H1 (cell line): Measurements from ENCODE around the gene ADCY1. TPM values are rescaled to one million over a fixed set of nuclear protein-coding genes. Genes with fewer than 3 reads are reported as not detected.
A peak's percentile ranks its signal among the peaks of the same experiment; 100 is the strongest.

Source experiments
- CTCF ChIA-PET: fragments of 300-600 bp; sonication (Branson Sonifier 250); formaldehyde crosslinking; loops from one replicate; lab custom pipeline; 2021; ENCODE audit not compliant: partially characterized antibody; lab: Charles Lee
- POLR2A ChIA-PET: fragments of 300-600 bp; sonication (Branson Sonifier 250); formaldehyde crosslinking; loops from one replicate; lab custom pipeline; 2021; ENCODE audit warnings: inconsistent platforms; ENCODE audit not compliant: partially characterized antibody; lab: Charles Lee
- DNase-seq, 2 experiments: peaks; one replicate each; pipeline versions ENCODE4 v3.0.0 to v3.0.0-alpha.2; 2010 to 2022; ENCODE audit warnings: low spot score in 2 of 2, low read depth in 1 of 2, mixed read lengths in 1 of 2
- FAIRE-seq: peaks from 2 replicates; lab custom pipeline; 2011; peaks lifted over from hg19 to GRCh38; lab: Jason Lieb, UNC
- H2AFZ ChIP-seq: 2 replicates; pipeline ENCODE4 v1.8.1; 2012; ENCODE audit warnings: low read length, inconsistent platforms
- H2AK5ac ChIP-seq: 2 replicates; pipeline ENCODE4 v1.6.1; 2013; ENCODE audit warnings: low read depth, low read length
- H2BK120ac ChIP-seq: replicated peaks from 2 replicates; pipeline ENCODE3; 2013; ENCODE audit warnings: low read depth, low read length, inconsistent platforms
- H2BK12ac ChIP-seq: 2 replicates; pipeline ENCODE4 v1.6.1; 2013; ENCODE audit warnings: low read depth, low read length
- H2BK15ac ChIP-seq: 2 replicates; pipeline ENCODE4 v1.6.1; 2013; ENCODE audit warnings: low read length
- H2BK20ac ChIP-seq: 2 replicates; pipeline ENCODE4 v1.6.1; 2013; ENCODE audit warnings: low read length
- H2BK5ac ChIP-seq: 2 replicates; pipeline ENCODE4 v1.6.1; 2013; ENCODE audit warnings: low read depth, low read length
- H3K14ac ChIP-seq: 2 replicates; pipeline ENCODE4 v1.6.1; 2013; ENCODE audit warnings: inconsistent platforms; ENCODE audit not compliant: insufficient read length
- H3K18ac ChIP-seq: 2 replicates; pipeline ENCODE4 v1.6.1; 2013; ENCODE audit warnings: low read length; ENCODE audit errors: extremely low read depth
- H3K23ac ChIP-seq: 2 replicates; pipeline ENCODE4 v1.6.1; 2013; ENCODE audit warnings: inconsistent platforms; ENCODE audit not compliant: insufficient read length
- H3K23me2 ChIP-seq: 2 replicates; pipeline ENCODE4 v1.6.1; 2013; ENCODE audit warnings: low read depth, low read length
- H3K27ac ChIP-seq: 2 replicates; pipeline ENCODE4 v1.6.1; 2011; ENCODE audit warnings: low read depth, low read length, inconsistent platforms
- H3K27me3 ChIP-seq, 4 experiments: replicated peaks in 1 of 4; 1 replicate in 1 of 4; 2 replicates in 3 of 4; pipeline versions ENCODE4 v1.6.1 to v1.8.1; 2011 to 2013; ENCODE audit warnings: low read length in 3 of 4, mild to moderate bottlenecking in 3 of 4, inconsistent platforms in 2 of 4, mixed read lengths in 2 of 4, moderate library complexity in 1 of 4; ENCODE audit not compliant: control insufficient read depth in 3 of 4, insufficient read depth in 3 of 4; ENCODE audit errors: extremely low read depth in 1 of 4
- H3K36me3 ChIP-seq, 4 experiments: 2 replicates each; pipeline versions ENCODE4 v1.6.1 to v1.8.1; 2011 to 2013; ENCODE audit warnings: mild to moderate bottlenecking in 4 of 4, low read length in 3 of 4, moderate library complexity in 2 of 4, control low read depth in 1 of 4, inconsistent platforms in 1 of 4; ENCODE audit not compliant: insufficient read depth in 4 of 4, control insufficient read depth in 2 of 4
- H3K4ac ChIP-seq: replicated peaks from 2 replicates; pipeline ENCODE3; 2013; ENCODE audit warnings: low read length, low read depth, mixed read lengths, inconsistent platforms; ENCODE audit not compliant: insufficient read length
- H3K4me1 ChIP-seq, 4 experiments: replicated peaks in 1 of 4; 1 replicate in 1 of 4; 2 replicates in 3 of 4; pipeline versions ENCODE4 v1.6.1 to v1.8.1; 2011 to 2013; ENCODE audit warnings: low read length in 3 of 4, inconsistent platforms in 2 of 4, mixed read lengths in 1 of 4; ENCODE audit not compliant: insufficient read depth in 4 of 4, control insufficient read depth in 3 of 4
- H3K4me2 ChIP-seq, 2 experiments: 2 replicates each; pipeline versions ENCODE4 v1.6.1 to v1.8.1; 2011 to 2013; ENCODE audit warnings: low read depth in 2 of 2, low read length in 2 of 2, control low read depth in 1 of 2, inconsistent platforms in 1 of 2, mild to moderate bottlenecking in 1 of 2; ENCODE audit not compliant: insufficient read depth in 1 of 2
- H3K4me3 ChIP-seq, 4 experiments: fragments of 200-600, 300-600 bp in 1 of 4; sonication (generic), shearing (Covaris generic), sonication (Bioruptor Twin) in 1 of 4; 2 replicates each; pipeline versions ENCODE4 v1.5.1 to v1.8.1; 2011 to 2016; ENCODE audit warnings: low read length in 4 of 4, low read depth in 3 of 4, control low read depth in 2 of 4, inconsistent platforms in 2 of 4, mild to moderate bottlenecking in 2 of 4, mixed read lengths in 1 of 4, moderate library complexity in 1 of 4; ENCODE audit not compliant: insufficient read depth in 2 of 4; ENCODE audit errors: extremely low read depth in 1 of 4
- H3K56ac ChIP-seq: replicated peaks from 2 replicates; pipeline ENCODE3; 2013; ENCODE audit warnings: low read depth, mild to moderate bottlenecking, mixed read lengths, low read length, inconsistent platforms; ENCODE audit not compliant: insufficient read length
- H3K79me1 ChIP-seq: 2 replicates; pipeline ENCODE4 v1.6.1; 2013; ENCODE audit warnings: low read depth, low read length, control low read depth
- H3K79me2 ChIP-seq, 2 experiments: 2 replicates each; pipeline versions ENCODE4 v1.6.1 to v1.8.1; 2012 to 2013; ENCODE audit warnings: low read length in 2 of 2, mild to moderate bottlenecking in 2 of 2, inconsistent platforms in 1 of 2; ENCODE audit not compliant: insufficient read depth in 2 of 2, control insufficient read depth in 1 of 2
- H3K9ac ChIP-seq, 4 experiments: replicated peaks in 1 of 4; 1 replicate in 1 of 4; 2 replicates in 3 of 4; pipeline versions ENCODE4 v1.6.1 to v1.8.1; 2011 to 2013; ENCODE audit warnings: low read depth in 3 of 4, low read length in 3 of 4, control low read depth in 2 of 4, mild to moderate bottlenecking in 2 of 4, moderate library complexity in 2 of 4, inconsistent platforms in 1 of 4; ENCODE audit errors: extremely low read depth in 1 of 4
- H3K9me3 ChIP-seq, 2 experiments: 2 replicates each; pipeline versions ENCODE4 v1.6.1 to v1.8.1; 2012 to 2013; ENCODE audit warnings: mild to moderate bottlenecking in 2 of 2, moderate library complexity in 2 of 2, control low read depth in 1 of 2, inconsistent platforms in 1 of 2, low read depth in 1 of 2, low read length in 1 of 2, mixed read lengths in 1 of 2; ENCODE audit not compliant: insufficient read depth in 2 of 2
- H4K20me1 ChIP-seq, 2 experiments: replicated peaks in 1 of 2; 2 replicates each; pipeline versions ENCODE3 to v1.8.1; 2011 to 2013; ENCODE audit warnings: inconsistent platforms in 2 of 2, low read length in 2 of 2, mild to moderate bottlenecking in 1 of 2; ENCODE audit not compliant: insufficient read depth in 2 of 2, control insufficient read depth in 1 of 2
- H4K5ac ChIP-seq: 2 replicates; pipeline ENCODE4 v1.6.1; 2013; ENCODE audit warnings: low read length, low read depth, mixed read lengths, inconsistent platforms; ENCODE audit not compliant: insufficient read length
- H4K8ac ChIP-seq: 2 replicates; pipeline ENCODE4 v1.8.0; 2013; ENCODE audit warnings: mild to moderate bottlenecking, moderate library complexity, low read length, inconsistent platforms; ENCODE audit not compliant: insufficient read depth; ENCODE audit errors: extremely low read depth
- H4K91ac ChIP-seq: replicated peaks from 2 replicates; pipeline ENCODE3; 2013; ENCODE audit warnings: low read length, mixed read lengths, inconsistent platforms; ENCODE audit not compliant: insufficient read length
- ATF2 ChIP-seq: IDR thresholded peaks from 2 replicates; pipeline ENCODE4 v1.6.1; 2012; ENCODE audit warnings: low read length, inconsistent platforms
- CEBPB ChIP-seq: IDR thresholded peaks from 2 replicates; pipeline ENCODE4 v1.6.1; 2012; ENCODE audit warnings: low read depth, low read length
- CHD1 ChIP-seq: IDR thresholded peaks from 2 replicates; pipeline ENCODE4 v1.6.1; 2012; ENCODE audit warnings: low read depth, low read length, improper control_type of control experiment
- CREB1 ChIP-seq: IDR thresholded peaks from 2 replicates; pipeline ENCODE4 v1.6.1; 2012; ENCODE audit warnings: inconsistent platforms
- E2F6 ChIP-seq: IDR thresholded peaks from 2 replicates; pipeline ENCODE4 v1.6.1; 2012; ENCODE audit warnings: inconsistent platforms
- MAX ChIP-seq: IDR thresholded peaks from 2 replicates; pipeline ENCODE4 v1.6.1; 2012; ENCODE audit warnings: inconsistent platforms
- POLR2A ChIP-seq, 2 experiments: IDR thresholded peaks; 1 replicate in 1 of 2; 2 replicates in 1 of 2; pipeline ENCODE4 v1.6.1; 2011; ENCODE audit warnings: low read depth in 2 of 2, low read length in 2 of 2, mild to moderate bottlenecking in 2 of 2; ENCODE audit errors: control extremely low read depth in 1 of 2
- RXRA ChIP-seq: IDR thresholded peaks from 2 replicates; pipeline ENCODE4 v1.6.1; 2011; ENCODE audit warnings: low read depth, mild to moderate bottlenecking, low read length, moderate library complexity; ENCODE audit not compliant: insufficient read depth
- SAP30 ChIP-seq: fragments of 300-600 bp; sonication (generic); IDR thresholded peaks from 2 replicates; pipeline ENCODE4 v1.7.1; 2012; ENCODE audit warnings: low read length, moderate library complexity, mild to moderate bottlenecking, inconsistent platforms; ENCODE audit not compliant: insufficient read depth, insufficient replicate concordance
- SIRT6 ChIP-seq: IDR thresholded peaks from one replicate; pipeline ENCODE4 v1.7.1; 2012; ENCODE audit warnings: low read length, inconsistent platforms
- SP2 ChIP-seq: IDR thresholded peaks from 2 replicates; pipeline ENCODE4 v1.6.1; 2012; ENCODE audit warnings: mild to moderate bottlenecking, low read length, inconsistent platforms
- TAF7 ChIP-seq: optimal IDR thresholded peaks from 2 replicates; pipeline ENCODE3; 2011; ENCODE audit warnings: low read depth, mild to moderate bottlenecking, inconsistent platforms, low read length, moderate library complexity, borderline replicate concordance
- WGBS, 2 experiments: shearing (Covaris generic) in 1 of 2; methylation state at CpG; one replicate each; pipeline versions ENCODE4 v1.1.6 to v1.1.7; 2013 to 2015; ENCODE audit warnings: low lambda C conversion rate in 2 of 2, mixed read lengths in 2 of 2, inconsistent platforms in 1 of 2, low coverage in 1 of 2, missing lambda C conversion rate in 1 of 2; ENCODE audit not compliant: insufficient replicate concordance in 2 of 2, insufficient coverage in 1 of 2, insufficient read length in 1 of 2; ENCODE audit errors: extremely low coverage in 1 of 2, missing lambda C conversion rate in 1 of 2; 5-methylcytosine and 5-hydroxymethylcytosine counted together
- polyA plus RNA-seq, 7 experiments: library from polyadenylated mRNA; depleted of rRNA in 3 of 7; stranded (reverse) in 5 of 7; unstranded in 2 of 7; fragments of >200 nt in 5 of 7; fragments of 200-250 nt in 2 of 7; gene quantifications; 1 replicate in 5 of 7; 2 replicates in 1 of 7; 4 replicates in 1 of 7; pipeline versions ENCODE4 v1.2.1 to v1.2.3, GENCODE V29; 2011 to 2013; ENCODE audit warnings: missing spikeins in 2 of 7, mixed read lengths in 2 of 7
- total RNA-seq: library from RNA; stranded (reverse); fragmentation: NEBNext Ultra II Directional; extraction: Animal tissue kit (Norgen Biotek cat#: 25700); gene quantifications from 2 replicates; pipeline ENCODE4 v1.2.1, GENCODE V29; 2021

Gene ADCY1
- total and polyA plus RNA-seq, 2 of the 8 experiments (the other 6 are each of a cell fraction or from before 2014, with no cell fraction given) = 7.9 to 26.9 TPM

GRCh38 chr7:45564485-45564884, 9.7 kb upstream of the ADCY1 start:
- Histone ChIP-seq H3K9me3 (peaks cover 2 to 3% of the 10 kb centered on the region in 2 experiments; a peak in 3 of 4 replicates), H4K20me1 (no peaks in the 10 kb centered on the region), H3K56ac (no peak overlapping the region), H3K18ac (no peak overlapping the region; the same call in 1 of the 2 replicates), H2BK15ac (0 out of 2 replicates have a peak overlapping the region, but pooled peaks have one; percentile 89), H4K5ac (no peak overlapping the region), H4K8ac (no peak overlapping the region), H2BK120ac (peak overlapping the region; percentile 8), H3K23me2 (no peaks in the 10 kb centered on the region), H3K4me1 (peaks cover 9 to 31% (median 18%) of the 10 kb centered on the region in 4 experiments), H3K9ac (no peak overlapping the region), H3K27me3 (no peaks in the 10 kb centered on the region; a peak in 1 of 7 replicates), H2AK5ac (no peak overlapping the region), H3K79me2 (no peaks in the 10 kb centered on the region), H3K4me3 (no peak overlapping the region), H3K23ac (no peak overlapping the region), H3K27ac (no peak overlapping the region), H3K4ac (no peak overlapping the region), H3K14ac (no peak overlapping the region), H2BK12ac (peak overlapping the region; percentile 55; the same call in 1 of the 2 replicates), H2BK20ac (no peak overlapping the region; the same call in 1 of the 2 replicates), H3K79me1 (no peaks in the 10 kb centered on the region), H4K91ac (peak overlapping the region; percentile 68), H2BK5ac (peak overlapping the region; percentile 49; the same call in 1 of the 2 replicates), H2AFZ (no peak overlapping the region), H3K36me3 (no peaks in the 10 kb centered on the region; a peak in 1 of 8 replicates), H3K4me2 (peak overlapping the region; percentile 14 to 18; a peak in 1 of 4 replicates)
- ChIA-PET POLR2A (interaction anchor here (1.0 to 1.9 kb wide), 2 partner anchors 9 to 18 kb away, joined by 3 to 8 read pairs; no protein-coding TSS in a partner anchor), CTCF (interaction anchor here (0.9 to 1.3 kb wide), 2 partner anchors 17 to 340 kb away, joined by 3 read pairs; no protein-coding TSS in a partner anchor)
- no peak for FAIRE-seq
- 79% methylated on average over 8 of the region's 8 CpGs; no CpG with 5 or more reads in 1 of the 2 experiments for WGBS, 2 experiments
- no peak for DNase-seq
- no peak for TF ChIP-seq CHD1
- no peak for TF ChIP-seq POLR2A (IDR thresholded peaks at IDR 0.05; ENCODE audit: control extremely low read depth in 1 of 2, low read depth in 2 of 2, low read length in 2 of 2)
- no peak for TF ChIP-seq TAF7
- no peak for TF ChIP-seq SAP30
- no peak for TF ChIP-seq CREB1
- no peak for TF ChIP-seq ATF2
- no peak for TF ChIP-seq E2F6
- no peak for TF ChIP-seq RXRA
- no peak for TF ChIP-seq SP2
- TF ChIP-seq SIRT6 = no peak
- TF ChIP-seq CEBPB = no peak
- TF ChIP-seq MAX = no peak
